HG02840 (cell line): ENCODE results near the gene CDH23.

Experiments used
- ATAC-seq: cut with Tn5 transposase; IDR thresholded peaks from one replicate; pipeline ENCODE4 v1.9.1; 2021; ENCODE audit warnings: mild to moderate bottlenecking, moderate library complexity, moderate number of reproducible peaks; ENCODE audit not compliant: unreplicated experiment, low FRiP score

Gene CDH23

DNA sequence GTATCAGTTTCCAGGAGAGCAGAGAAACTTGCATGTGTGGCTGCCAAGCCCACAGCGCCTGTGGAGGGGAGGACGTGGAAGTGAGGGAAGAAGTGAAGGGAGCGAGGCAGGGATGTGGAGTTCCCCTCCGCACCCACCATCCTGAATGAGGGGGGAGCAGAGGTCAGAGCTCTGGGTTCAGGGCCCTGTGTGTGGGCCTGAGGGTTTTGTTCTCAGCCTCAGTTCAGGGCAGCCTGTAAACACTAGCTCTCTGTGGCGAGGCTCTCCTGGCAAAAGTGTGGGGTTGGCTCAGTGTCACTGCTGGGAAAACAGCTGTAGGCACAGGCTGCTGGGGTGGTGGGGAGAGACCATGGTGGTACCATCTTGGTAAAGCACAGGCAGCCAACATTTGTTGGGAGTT, 214.4 kb downstream of the CDH23 start:
- no peak for ATAC-seq

DNA sequence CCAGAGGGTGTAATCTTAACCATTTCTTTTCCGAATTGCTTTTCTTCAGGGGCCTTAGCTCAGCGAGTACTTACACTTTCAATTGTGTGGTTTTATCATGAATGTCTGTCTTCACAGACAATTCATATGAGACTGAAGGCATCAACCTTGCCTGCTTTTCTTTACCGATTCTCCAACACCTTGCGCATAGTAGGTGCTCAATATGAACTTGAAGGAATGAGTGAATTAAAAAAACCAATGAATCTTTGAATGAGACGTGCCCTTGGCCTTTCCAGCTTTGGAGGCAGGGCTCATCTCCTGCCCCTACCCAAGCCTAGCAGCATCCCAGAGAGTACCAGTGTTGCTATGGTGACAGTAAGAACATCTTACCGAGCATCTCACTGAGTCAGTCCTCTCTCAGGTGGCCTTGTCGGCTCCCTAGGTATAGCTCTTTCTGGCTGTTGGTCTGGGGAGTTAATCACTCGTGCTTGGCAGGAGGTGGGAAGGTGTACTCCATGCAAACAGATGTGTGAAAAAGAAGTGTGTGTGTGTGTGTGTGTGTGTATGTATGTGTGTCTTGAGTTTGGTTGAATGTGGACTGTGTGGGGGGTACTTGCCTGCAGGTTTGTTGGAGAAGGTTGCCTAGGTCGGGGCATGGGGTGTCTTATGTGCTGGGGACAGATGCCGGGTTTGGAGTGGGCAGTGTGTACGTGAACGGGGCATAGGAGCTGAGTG, 215.1 kb downstream of the CDH23 start:
- ATAC-seq, result no peak

DNA sequence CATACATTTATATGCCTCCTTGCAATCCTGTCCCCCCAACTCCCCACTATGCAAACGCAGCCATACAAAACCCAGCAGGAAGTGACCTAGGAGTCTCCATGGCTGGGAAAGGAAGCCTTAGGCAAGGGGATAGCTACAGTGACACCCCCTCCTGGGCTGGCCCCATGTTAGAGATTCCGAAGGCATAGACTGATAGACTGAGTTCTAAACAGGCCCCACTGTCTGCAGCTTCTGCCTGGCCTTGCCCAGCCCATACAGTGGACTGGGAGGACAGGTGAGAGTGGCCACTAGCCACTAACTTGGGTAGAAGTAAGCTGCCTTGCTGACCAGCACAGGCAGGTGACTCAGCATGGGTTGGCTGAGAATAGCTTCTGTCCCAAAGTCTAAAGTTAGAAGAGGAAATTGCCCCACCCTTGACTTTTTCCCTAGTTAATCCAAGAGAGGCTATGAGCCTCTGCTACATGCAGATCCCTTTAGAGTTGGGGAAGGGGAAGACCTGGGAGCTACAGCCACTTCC, 216.6 kb downstream of the CDH23 start:
- no peak for ATAC-seq

DNA sequence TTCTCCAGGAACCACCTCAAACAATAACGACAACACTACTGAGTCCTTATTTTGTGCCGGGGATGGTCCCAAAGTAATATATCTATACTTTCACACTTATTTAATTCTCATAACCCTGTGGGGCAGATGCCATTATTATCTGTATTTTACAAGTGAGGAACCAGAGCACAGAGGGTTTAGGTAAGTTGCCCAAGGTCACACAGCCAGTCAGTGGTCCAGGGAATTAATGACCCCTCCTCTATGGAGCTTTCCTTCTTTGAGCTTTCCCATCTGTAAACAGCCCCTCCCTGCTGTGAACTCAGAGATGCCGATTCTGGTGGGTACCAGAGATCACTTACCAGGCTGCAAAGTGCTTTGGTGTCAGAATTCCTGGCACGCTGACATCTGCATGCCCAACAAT, 217.2 kb downstream of the CDH23 start:
- no peak for ATAC-seq

DNA sequence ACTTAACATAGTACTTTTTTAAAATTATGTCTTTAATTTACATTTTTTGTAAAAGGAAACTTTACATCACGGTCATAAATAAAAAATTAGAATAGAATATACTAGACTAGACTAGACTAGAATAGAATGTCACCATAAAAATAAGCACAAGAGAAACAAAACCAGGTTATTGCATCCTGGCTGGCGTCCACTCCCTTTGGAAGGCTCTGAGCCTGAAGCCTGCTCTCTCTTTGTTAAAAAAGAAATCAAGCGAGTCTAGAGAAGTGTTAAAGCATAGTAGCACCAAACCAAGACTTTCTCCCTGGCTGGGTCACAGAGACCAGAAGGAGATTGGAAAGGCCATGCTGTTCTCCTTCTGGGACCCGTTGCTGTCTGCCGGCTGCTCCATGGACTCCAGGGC, 218.2 kb downstream of the CDH23 start:
- no peak for ATAC-seq

DNA sequence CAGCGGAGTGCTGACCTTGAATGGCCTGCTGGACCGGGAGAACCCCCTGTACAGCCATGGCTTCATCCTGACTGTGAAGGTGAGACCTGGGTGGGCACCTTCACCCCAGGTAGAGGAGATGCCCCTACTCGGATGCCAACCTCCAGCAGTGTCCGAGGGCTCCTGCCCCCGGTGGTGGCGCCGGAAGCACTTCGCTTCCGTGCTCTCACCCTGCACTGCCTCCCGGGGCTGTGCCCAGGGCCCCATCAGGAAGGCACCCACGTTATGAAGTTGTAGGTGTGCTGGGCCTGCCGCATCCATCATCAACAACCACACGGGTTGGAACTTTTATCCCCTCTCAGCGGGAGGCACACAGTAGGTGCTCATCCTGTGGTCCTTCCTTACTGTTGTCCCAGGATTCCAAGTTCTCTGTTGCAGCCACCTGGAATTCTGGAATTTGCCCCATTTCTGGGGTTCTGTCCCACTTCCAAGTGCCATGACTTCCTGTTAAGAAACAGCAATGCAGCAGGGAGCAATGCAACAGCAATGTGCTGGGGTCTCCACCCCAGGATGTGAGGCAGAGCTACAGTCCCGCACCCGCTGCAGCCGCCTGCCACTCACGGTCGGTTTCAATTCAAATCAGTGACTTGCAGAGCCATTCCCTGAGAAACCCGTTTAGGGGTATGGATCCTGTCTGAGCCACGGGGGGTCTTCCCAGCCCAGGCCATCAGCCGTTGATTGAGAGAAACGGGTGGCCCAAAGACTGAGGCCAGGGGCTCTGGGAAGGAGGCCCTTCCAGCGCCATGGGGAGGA, 219.0 kb downstream of the CDH23 start:
- ATAC-seq, result no peak

DNA sequence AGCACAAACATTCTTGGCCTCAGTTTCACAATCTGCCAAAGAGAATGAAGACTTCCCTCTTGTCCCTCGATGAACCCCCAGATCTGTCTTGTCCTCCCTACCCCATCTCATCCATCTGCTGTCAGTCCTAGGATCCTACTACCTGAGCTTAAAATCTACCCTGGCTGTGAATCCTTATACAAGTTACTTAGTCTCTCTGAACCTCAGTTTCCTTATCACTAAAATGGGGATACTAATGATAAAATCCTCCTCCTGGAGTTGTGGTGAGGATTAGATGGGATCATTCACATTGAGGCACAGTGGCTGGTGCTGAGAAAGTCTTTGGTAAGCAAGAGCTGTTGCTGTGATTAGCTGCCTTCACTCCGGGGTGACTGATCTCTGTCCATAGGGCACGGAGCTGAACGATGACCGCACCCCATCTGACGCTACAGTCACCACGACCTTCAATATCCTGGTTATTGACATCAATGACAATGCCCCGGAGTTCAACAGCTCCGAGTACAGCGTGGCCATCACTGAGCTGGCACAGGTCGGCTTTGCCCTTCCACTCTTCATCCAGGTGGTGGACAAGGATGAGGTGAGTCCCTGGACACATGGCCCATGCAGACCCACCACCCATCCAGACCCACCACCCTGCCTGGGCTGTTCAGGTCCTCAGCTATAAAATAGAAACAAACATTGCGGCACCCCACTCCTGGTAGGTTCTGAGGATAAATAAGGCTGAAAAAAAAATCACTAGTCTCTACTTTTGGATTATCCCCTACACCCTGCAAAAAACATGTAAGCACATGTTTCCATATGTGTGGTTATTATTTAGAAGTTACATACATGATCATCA, 220.3 kb downstream of the CDH23 start:
- ATAC-seq, result no peak

DNA sequence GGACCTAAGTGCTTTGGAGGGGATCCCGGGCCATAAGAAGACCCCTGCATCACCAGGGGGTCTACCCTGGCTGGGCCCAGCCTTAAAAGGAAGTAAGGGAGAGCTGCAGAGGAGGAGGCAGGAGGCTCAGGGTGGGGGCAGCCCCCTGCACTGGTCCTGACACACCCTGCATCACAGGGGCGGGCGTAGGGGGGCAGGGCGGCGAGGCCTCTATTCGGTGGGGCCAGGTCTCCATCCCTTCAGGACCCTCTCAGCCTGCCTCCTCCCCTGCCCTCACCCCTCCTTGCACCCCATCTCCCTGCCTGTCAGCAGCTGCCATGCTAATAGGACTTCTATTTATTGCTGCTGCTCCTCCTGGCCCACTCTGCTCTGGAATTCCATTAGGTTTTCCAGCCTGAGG, 221.5 kb downstream of the CDH23 start:
- ATAC-seq, result no peak

DNA sequence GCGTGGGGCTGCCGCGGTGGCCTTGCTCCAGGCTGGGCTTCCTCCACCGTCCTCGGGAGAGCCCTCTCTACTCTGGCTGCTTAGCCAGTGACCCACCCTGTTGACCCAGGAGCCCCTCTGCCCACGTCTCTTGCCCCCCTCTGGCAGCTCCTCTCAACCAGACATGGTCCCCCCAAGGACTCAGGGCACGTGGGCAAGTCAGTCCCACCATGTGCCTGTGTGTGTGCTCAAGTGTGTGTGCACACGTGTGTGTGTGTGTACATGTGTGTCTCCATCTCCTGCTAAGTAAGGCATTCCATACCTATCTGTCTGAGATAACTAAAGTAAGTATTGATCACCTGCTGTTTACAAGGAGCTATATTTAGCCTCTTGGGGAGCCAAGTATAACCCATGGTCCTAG, 221.9 kb downstream of the CDH23 start:
- no peak for ATAC-seq

DNA sequence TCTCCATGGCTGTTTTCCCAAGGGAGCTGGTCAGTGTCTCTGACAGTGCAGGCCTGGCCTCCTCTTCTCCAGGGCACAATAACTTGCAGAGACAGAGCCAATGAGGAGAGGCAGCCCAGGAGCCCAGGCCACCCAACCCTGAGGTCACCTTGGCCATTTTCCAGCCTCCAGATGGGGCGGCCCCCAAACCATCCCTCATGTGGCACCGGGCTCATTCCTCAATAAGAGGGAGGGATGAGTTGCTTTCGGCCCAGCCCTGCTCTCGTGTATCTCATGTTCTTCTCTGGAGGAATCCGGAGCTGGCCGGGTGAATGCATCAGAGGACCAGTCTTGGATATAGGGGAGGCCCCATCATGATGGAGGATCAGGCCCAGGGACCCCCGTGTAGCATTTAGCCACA, 223.9 kb downstream of the CDH23 start:
- no peak for ATAC-seq

DNA sequence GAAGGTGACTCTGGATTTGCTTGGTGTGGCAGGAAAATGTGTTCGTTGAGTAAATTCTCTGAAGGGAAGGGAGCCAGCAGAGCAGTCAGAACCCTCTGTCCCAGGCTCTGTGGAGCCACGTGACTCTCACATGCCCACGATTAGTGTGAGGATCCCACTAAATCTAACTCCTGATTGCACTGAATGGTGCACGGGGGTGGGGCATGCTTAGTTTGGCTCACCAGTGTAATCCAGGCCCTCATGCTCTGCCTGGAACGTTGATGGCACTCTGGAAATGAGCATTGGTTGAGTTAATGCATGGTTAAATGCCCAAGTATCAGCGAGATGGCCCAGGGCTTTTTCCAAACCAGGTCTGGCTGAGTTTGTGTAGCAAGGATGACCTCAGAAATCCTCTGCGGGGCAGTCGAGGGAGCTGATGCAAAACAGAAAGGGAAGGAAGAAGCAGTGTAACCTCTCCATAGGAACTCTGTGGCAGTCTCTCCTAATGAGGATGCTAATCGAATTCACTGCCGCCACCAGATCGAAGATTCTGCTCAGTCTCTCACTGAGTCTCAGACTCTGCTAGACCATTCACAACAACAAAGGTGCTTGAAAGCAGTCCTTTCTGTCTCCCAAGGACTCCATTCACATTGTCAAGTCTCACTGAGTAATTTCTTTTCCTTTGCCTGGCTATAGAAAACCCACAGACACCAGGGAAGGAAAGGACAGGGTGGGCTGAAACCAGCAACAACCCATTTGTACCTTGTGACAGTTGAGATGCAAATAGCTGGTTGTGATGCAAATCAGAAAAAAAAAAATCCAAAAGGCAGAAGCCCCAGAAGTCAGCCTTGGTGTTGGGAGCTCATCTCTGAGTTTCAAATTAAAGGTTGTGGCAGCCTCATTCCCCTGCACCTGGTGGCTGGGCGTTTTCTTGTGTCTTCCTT, 224.8 kb downstream of the CDH23 start:
- ATAC-seq, result no peak

DNA sequence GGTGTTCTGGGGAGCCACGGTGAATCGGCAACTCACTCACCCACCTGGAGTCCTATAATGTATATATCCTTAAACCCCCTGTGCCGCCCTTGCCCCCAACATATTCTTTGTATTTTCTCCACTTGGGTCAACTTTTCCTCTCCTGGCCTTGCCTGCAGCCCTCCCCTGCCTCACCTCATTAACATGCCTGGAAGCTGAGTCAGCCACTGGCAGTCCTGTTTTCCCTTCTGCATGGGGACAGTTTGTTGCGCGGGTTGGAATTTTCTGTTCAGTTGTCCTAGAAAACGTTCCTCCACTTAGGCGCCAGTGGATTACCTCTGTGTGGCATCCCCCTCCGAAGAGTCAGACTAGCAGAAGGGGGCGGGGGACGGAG, 225.4 kb downstream of the CDH23 start:
- no peak for ATAC-seq

DNA sequence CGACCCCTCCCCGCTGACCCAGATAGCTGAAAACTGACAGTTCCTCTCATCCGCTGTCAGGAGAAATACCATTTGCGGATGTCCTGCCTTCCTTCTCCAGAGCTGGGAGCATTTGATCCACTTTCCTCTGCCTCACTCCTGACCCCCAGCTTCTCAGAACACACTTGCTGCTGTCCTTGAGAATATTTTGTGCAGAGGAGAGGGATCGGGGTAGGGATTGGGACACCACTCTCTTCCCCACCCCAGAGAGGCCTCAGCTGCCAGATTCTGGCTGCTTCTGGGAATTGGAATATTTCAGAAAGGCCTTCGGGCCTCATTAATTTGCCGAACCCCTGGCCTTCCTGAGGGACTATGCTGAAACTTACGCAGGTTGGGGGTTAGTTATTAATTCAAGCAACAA, 225.9 kb downstream of the CDH23 start:
- no peak for ATAC-seq

DNA sequence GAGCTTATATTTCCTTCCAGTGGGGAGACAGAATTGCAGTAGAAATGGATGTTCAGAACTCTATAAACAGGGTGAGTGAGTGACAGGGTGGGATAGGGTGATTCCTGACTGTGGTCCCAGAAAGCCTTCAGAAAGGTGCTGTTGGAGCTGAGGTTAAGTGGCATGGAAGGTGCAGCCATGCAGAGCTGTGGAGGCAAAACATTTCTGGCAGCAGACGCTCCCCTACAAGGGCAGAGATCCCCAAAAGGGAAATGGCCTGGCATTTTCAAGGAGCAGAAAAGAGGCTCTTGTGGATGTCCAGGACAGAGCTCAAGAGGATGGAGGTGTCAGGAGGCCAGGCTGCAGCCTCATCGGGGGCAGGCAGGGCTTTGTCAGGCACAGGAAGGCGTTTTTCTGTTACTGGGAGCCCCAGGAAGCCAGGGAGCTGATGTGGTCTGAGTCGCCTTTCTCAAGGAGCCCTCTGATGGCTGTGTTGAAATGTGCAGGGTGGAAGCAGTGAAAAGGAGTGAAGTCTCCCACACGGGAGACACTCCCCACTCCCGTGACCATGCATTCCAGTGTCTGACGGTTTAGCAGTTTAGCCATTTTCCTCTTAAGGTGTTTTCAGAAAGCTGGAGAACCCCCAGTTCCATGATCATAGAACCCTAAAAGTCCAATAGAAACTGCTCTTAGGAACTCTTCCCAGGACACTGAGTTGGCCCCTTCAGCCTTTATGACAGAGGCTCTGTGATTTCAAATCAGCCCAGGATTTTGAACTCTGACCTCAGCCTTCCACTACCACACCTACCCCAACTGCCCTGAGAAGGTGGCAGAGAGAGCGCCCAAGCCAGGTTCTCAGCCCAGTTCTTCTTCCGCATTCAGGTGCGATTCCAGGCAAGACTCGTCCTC, 226.6 kb downstream of the CDH23 start:
- no peak for ATAC-seq

DNA sequence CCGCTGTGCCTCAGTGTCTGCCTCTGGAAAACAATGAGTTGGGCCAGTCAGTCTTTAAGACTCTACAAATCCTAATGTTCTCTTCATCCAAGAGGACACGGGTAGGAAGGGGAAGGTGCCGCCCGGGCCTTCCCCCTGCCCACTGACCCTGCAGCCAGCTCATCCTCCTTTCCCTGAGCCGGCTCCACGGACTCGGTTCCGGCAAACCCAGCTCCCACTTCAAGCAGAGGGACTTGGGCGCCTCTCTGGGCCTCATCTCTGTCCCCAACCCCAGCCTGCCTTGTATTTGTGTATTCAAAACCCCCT, 227.2 kb downstream of the CDH23 start:
- ATAC-seq, result no peak

DNA sequence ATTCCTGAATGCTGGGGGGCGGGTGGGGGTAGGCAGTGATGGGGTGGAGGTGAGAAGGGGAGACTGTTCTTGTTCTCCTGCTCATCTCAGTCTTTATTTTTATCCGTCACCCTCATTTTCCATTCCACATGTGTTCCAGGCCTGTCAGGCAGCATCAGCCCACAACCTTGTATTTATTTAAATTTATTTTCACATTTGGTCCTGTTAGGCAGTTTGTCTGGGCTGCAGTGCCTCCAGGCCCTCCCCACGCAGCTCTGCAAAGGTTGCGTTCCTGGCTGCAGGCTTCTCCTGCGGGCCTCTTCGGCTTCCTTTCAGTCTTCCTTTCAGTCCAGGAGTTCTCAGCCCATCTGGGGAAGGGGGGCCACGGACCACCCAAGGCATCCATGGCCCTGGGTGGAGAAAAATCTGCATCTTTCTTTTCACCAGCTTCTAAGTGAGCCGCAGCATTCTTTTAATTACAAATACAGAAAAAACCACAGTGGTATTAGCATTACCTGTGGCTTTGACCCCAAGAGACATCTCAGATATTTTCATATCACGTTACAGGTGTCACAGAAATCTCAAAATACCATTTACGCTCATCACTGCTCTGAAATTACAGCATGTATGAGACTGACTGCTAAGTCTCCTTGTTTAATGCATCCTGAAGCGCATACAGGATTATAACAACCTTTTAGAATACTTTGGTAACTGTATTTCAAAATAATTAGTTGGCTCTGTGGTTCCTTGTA, 228.9 kb downstream of the CDH23 start:
- no peak for ATAC-seq

DNA sequence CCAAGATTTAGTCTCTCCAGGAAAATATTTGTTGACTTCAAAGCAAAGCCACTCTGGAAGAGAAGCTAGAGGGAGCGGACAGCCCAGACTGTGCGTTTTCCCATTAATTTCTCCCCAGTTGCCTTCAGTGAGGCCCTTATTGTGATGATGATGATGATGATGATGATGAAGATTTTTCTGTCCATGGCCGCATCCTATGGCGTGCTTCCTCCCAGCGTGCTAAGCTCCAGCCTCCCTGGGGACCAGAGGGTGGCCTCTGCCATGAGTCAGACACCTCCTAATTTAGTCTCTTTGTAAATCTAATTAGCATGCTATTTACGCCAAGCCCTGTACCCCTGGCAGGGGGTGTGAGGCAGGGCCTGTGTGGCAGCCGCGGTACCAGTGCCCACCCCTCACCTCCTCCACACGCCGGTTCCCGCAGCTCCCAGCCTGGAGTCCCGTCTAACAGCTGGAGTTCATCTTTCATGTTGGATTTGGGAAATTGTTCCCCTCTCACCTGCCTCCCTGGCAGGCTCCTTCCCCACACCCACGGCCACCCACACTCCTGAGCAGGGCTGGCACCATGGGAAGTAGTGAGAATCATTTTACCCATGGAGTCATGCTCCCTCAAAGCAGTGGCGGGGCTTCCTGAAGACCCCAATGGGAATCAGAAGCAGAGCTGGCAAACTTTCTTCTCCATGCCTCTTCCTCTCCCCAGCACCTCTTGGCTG, 230.7 kb downstream of the CDH23 start:
- ATAC-seq, result no peak

DNA sequence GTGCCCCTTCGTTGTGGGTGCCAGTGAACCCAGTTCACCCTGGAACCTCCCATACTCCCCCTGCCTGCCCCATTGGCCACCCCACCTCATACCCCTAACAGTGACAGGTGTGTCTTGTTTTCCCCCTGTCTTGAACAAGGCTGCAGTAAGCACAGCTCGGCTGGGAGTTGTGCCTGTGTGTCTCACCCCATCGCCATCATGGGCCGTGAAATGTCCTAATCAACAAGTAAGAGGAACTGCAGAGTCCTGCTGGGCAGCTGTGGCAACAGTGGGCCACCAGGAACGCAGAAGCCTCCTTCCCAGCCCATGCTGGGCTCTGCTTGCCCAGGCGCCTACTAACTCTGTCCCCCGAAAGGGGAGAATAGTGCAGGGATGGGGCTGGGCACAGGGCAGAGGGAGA, 231.2 kb downstream of the CDH23 start:
- no peak for ATAC-seq
